ENCODE measurements around the gene PALD1. TPM values are rescaled to one million over a fixed set of nuclear protein-coding genes. Genes with fewer than 3 reads are reported as not detected.

The PALD1 gene
- total RNA-seq, 4 donors from 2014 or later, result 1.4 to 5.2 (median 4.0) TPM

- Histone ChIP-seq H3K9me3 (no peaks in the 10 kb centered on the region), H3K27ac (no peak overlapping the region)
These were observed 71.4 kb downstream of the PALD1 start for GRCh38 chr10:70549962-70550458.

GRCh38 chr10:70550459-70550858, 71.9 kb downstream of the PALD1 start:
- Histone ChIP-seq H3K36me3 (no peaks in the 10 kb centered on the region), H3K4me3 (no peak overlapping the region), H3K9me3 (no peaks in the 10 kb centered on the region), H3K27me3 (no peaks in the 10 kb centered on the region), H3K27ac (no peak overlapping the region), H3K4me1 (no peaks in the 10 kb centered on the region)
- no peak for DNase-seq
- TF ChIP-seq CTCF (IDR thresholded peaks at IDR 0.05) (no peak), POLR2A (IDR thresholded peaks at IDR 0.05) (no peak), POLR2AphosphoS5 (IDR thresholded peaks at IDR 0.05) (no peak), EP300 (IDR thresholded peaks at IDR 0.05; ENCODE audit: low read depth) (no peak)
- intact Hi-C loops (cut with DNase I; ENCODE audit: low total_unique reads) (no loop called here), in situ Hi-C loops (cut with MboI; ENCODE audit: low pct_ligation_motif_present in 1 of 4, low pct_unique_long_range_greater_than_20kb in 1 of 4, low sequenced_read_pairs in 3 of 4) (loop anchor here in 3 of 4 donors (5.0 to 10.0 kb wide), 3 partner anchors 204 to 212 kb away; no protein-coding TSS in a partner anchor)
- WGBS, 2 donors (ENCODE audit: low coverage in 1 of 2), result 59 to 71% methylated on average over 4 to 6 of the region's 6 CpGs

More at GRCh38 chr10:70549962-70550458, 71.4 kb downstream of the PALD1 start:
- in situ Hi-C loops (cut with MboI; ENCODE audit: low pct_ligation_motif_present in 1 of 4, low pct_unique_long_range_greater_than_20kb in 1 of 4, low sequenced_read_pairs in 3 of 4), result loop anchor here (5.0 to 25.0 kb wide), 6 partner anchors 85 to 337 kb away; partner anchors contain the start of gene PCBD1 (in 1 of the 4)
- DNase-seq, result peak; percentile 68
- no peak overlapping the region for H3K4me3 ChIP-seq
- H3K36me3 ChIP-seq, result no peaks in the 10 kb centered on the region
- 71% methylated on average over 3 of the region's 3 CpGs; no CpG with 5 or more reads in 1 of the 2 donors for WGBS, 2 donors (ENCODE audit: low coverage in 1 of 2)
- intact Hi-C loops (cut with DNase I; ENCODE audit: low total_unique reads), result loop anchor here (5.0 kb wide), 1 partner anchor 207 kb away; no protein-coding TSS in a partner anchor
- no peak for TF ChIP-seq EP300 (IDR thresholded peaks at IDR 0.05; ENCODE audit: low read depth)
- TF ChIP-seq CTCF (IDR thresholded peaks at IDR 0.05), result peak; percentile 87 to 92 (median 88)
- H3K27me3 ChIP-seq, result no peaks in the 10 kb centered on the region
- H3K4me1 ChIP-seq, result no peaks in the 10 kb centered on the region

DNA sequence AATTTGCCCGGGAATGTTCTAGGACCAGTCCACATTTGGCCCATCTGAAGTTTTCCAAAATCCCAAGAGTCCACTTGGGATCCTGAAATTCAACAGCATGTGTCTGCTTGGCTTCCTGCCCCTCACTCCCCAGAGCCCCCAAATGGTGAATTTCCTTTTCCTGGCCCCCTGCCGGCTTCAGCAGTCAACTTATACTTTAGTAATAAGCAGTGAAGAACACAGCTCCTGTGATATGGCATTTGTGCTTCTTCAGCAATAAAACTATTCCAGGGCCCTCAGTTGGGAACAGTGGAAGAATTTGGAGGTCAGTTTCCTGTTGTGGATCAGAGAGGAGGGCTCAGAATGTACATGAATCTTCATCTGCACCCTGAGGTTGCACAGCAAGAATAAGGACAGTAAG, 72.9 kb downstream of the PALD1 start:
- H3K4me3 ChIP-seq, result no peak overlapping the region
- TF ChIP-seq EP300 (IDR thresholded peaks at IDR 0.05; ENCODE audit: low read depth), result no peak
- TF ChIP-seq POLR2AphosphoS5 (IDR thresholded peaks at IDR 0.05), result no peak
- no peak for TF ChIP-seq POLR2A (IDR thresholded peaks at IDR 0.05)
- TF ChIP-seq CTCF (IDR thresholded peaks at IDR 0.05), result no peak

DNA sequence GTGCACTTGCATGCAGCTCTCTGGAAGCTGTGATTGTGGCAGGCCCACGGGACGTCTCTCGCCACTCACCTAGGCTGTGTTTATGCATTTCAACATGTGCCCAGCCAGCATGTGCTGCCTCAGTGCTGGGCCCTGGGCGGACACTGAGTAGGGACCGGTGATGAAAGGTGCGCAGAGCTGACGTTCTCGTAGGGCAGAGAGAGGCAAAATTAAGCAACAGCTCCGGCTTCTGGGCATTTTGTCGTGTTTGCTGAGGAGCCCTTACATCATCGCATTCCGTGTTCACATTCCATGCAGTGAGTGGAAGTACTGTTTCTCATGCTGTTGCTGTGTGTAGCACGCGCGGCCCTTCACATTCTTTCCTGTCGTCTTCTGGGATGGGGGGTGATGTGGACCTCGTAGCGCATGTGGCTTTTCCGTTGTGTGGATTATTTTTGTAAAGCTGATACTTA, 73.4 kb downstream of the PALD1 start:
- H3K4me1 ChIP-seq, result no peaks in the 10 kb centered on the region
- 81 to 82% methylated on average over 11 to 19 of the region's 19 CpGs for WGBS, 2 donors (ENCODE audit: low coverage in 1 of 2)
- TF ChIP-seq POLR2A (IDR thresholded peaks at IDR 0.05) (no peak), CTCF (IDR thresholded peaks at IDR 0.05) (no peak), POLR2AphosphoS5 (IDR thresholded peaks at IDR 0.05) (peak; percentile 39 to 51 (median 49)), EP300 (IDR thresholded peaks at IDR 0.05; ENCODE audit: low read depth) (no peak)
- no peaks in the 10 kb centered on the region for H3K27me3 ChIP-seq
- no peaks in the 10 kb centered on the region for H3K36me3 ChIP-seq
- no peaks in the 10 kb centered on the region for H3K9me3 ChIP-seq
- H3K27ac ChIP-seq, result peak overlapping the region in 3 of 4 donors; percentile 27 to 51 (median 36)
- in situ Hi-C loops (cut with MboI; ENCODE audit: low pct_ligation_motif_present in 1 of 4, low pct_unique_long_range_greater_than_20kb in 1 of 4, low sequenced_read_pairs in 3 of 4) (loop anchor here in 3 of 4 donors (5.0 to 10.0 kb wide), 3 partner anchors 203 to 210 kb away; no protein-coding TSS in a partner anchor), intact Hi-C loops (cut with DNase I; ENCODE audit: low total_unique reads) (no loop called here)
- peak; percentile 34 for DNase-seq
- H3K4me3 ChIP-seq, result no peak overlapping the region

More for the DNA sequence above, 72.9 kb downstream of the PALD1 start:
- H3K9me3 ChIP-seq, result no peaks in the 10 kb centered on the region
- H3K4me1 ChIP-seq, result no peaks in the 10 kb centered on the region
- no peaks in the 10 kb centered on the region for H3K27me3 ChIP-seq
- 51 to 67% methylated on average over 2 of the region's 2 CpGs for WGBS, 2 donors (ENCODE audit: low coverage in 1 of 2)
- no peak for DNase-seq
- peak overlapping the region; percentile 11 to 43 (median 32) for H3K27ac ChIP-seq
- no peaks in the 10 kb centered on the region for H3K36me3 ChIP-seq
- intact Hi-C loops (cut with DNase I; ENCODE audit: low total_unique reads) (no loop called here), in situ Hi-C loops (cut with MboI; ENCODE audit: low pct_ligation_motif_present in 1 of 4, low pct_unique_long_range_greater_than_20kb in 1 of 4, low sequenced_read_pairs in 3 of 4) (loop anchor here in 3 of 4 donors (5.0 to 10.0 kb wide), 3 partner anchors 203 to 211 kb away; no protein-coding TSS in a partner anchor)
